Sigmoid colon (tissue), 7 donors: ENCODE data around the gene ATG101. TPM values are rescaled to one million over a fixed set of nuclear protein-coding genes. Genes with fewer than 3 reads are reported as not detected.

ENCODE experiments used
- DNase-seq: peaks from one replicate; pipeline ENCODE4 v3.0.0-alpha.2; 2019
- H3K27ac ChIP-seq, 4 donors: fragments of 200-600 bp; sonication (generic); one replicate each; pipeline ENCODE4 v1.5.1; 2016 to 2019; ENCODE audit warnings: mild to moderate bottlenecking in 1 of 4
- H3K27me3 ChIP-seq, 3 donors: fragments of 200-600 bp; sonication (generic); one replicate each; pipeline ENCODE4 v1.5.1; 2019; ENCODE audit warnings: mild to moderate bottlenecking in 1 of 3
- H3K36me3 ChIP-seq, 4 donors: fragments of 200-600 bp; sonication (generic); one replicate each; pipeline ENCODE4 v1.5.1; 2016 to 2019
- H3K4me1 ChIP-seq, 4 donors: fragments of 200-600 bp; sonication (generic); one replicate each; pipeline ENCODE4 v1.5.1; 2017 to 2019
- H3K4me3 ChIP-seq, 4 donors: fragments of 200-600 bp; sonication (generic); one replicate each; pipeline ENCODE4 v1.5.1; 2017 to 2019; ENCODE audit warnings: mild to moderate bottlenecking in 2 of 4, moderate library complexity in 1 of 4
- H3K9me3 ChIP-seq, 4 donors: fragments of 200-600 bp in 3 of 4; sonication (generic) in 3 of 4; one replicate each; pipeline versions ENCODE4 v1.5.1 to v1.6.1; 2013 to 2019
- CTCF ChIP-seq, 4 experiments: fragments of 450-650 bp in 3 of 4; fragments of 200-600 bp in 1 of 4; IDR thresholded peaks; one replicate each; pipeline ENCODE4 v1.5.1; 2016 to 2019; ENCODE audit warnings: antibody characterized with exemption in 4 of 4, mild to moderate bottlenecking in 3 of 4, moderate library complexity in 2 of 4
- EP300 ChIP-seq, 4 donors: sonication (generic); formaldehyde crosslinking; IDR thresholded peaks; one replicate each; pipeline ENCODE4 v1.6.1; 2017; ENCODE audit warnings: antibody characterized with exemption in 4 of 4
- POLR2A ChIP-seq, 2 donors: fragments of 450-650 bp; IDR thresholded peaks; one replicate each; pipeline ENCODE4 v1.6.1; 2016; ENCODE audit warnings: antibody characterized with exemption in 2 of 2, mild to moderate bottlenecking in 2 of 2, moderate library complexity in 2 of 2
- POLR2AphosphoS5 ChIP-seq, 4 donors: sonication (generic); formaldehyde crosslinking; IDR thresholded peaks; one replicate each; pipeline ENCODE4 v1.6.1; 2017; ENCODE audit warnings: antibody characterized with exemption in 4 of 4
- WGBS, 2 donors: extraction: QIAGEN DNeasy Blood & Tissue Kit; methylation state at CpG; one replicate each; pipeline ENCODE4 v1.1.7; 2013; 5-methylcytosine and 5-hydroxymethylcytosine counted together
- intact Hi-C: fragments of 100-400 bp; cut with DNase I; formaldehyde crosslinking; loops from one replicate; pipeline ENCODE4 v1.15.1; 2023
- polyA plus RNA-seq, 3 donors: library from polyadenylated mRNA; stranded (reverse); fragments of 200-250 nt; gene quantifications; one replicate each; pipeline ENCODE4 v1.2.3, GENCODE V29; 2013
- total RNA-seq, 4 donors: library from RNA; depleted of rRNA; stranded (reverse); fragments of >200 nt; gene quantifications; one replicate each; pipeline ENCODE4 v1.1.0, GENCODE V29; 2016
- donor health status: healthy with polysubstance abuse.
- donor health status: Bipolar disorder and iron deficiency.
- donor health status: healthy.

Gene ATG101
- total and polyA plus RNA-seq, 7 donors: 30.2 to 64.5 (median 48.7) TPM

GRCh38 chr12:52087961-52088820 is 18.4 kb downstream of the ATG101 start:
- TF ChIP-seq EP300 (IDR thresholded peaks at IDR 0.05) (no peak), POLR2AphosphoS5 (IDR thresholded peaks at IDR 0.05) (no peak), CTCF (IDR thresholded peaks at IDR 0.05) (no peak), POLR2A (IDR thresholded peaks at IDR 0.05) (no peak)
- Histone ChIP-seq H3K4me1 (peaks cover 0 to 3% (median 1%) of the 10 kb centered on the region in 4 donors), H3K27me3 (peaks cover 0 to 43% (median 0%) of the 10 kb centered on the region in 3 donors), H3K27ac (no peak overlapping the region), H3K4me3 (no peak overlapping the region), H3K36me3 (no peaks in the 10 kb centered on the region), H3K9me3 (no peaks in the 10 kb centered on the region)
- intact Hi-C loops: no loop called here
- WGBS, 2 donors: 77 to 88% methylated on average over 20 of the region's 20 CpGs
- no peak for DNase-seq

GRCh38 chr12:52089491-52089890 is 19.7 kb downstream of the ATG101 start:
- no peak overlapping the region for H3K4me3 ChIP-seq
- intact Hi-C loops: no loop called here
- H3K27me3 ChIP-seq: peaks cover 0 to 48% (median 0%) of the 10 kb centered on the region in 3 donors
- no peak for DNase-seq
- no peaks in the 10 kb centered on the region for H3K4me1 ChIP-seq
- 91 to 92% methylated on average over 11 of the region's 11 CpGs for WGBS, 2 donors
- no peak overlapping the region for H3K27ac ChIP-seq
- no peak for TF ChIP-seq POLR2AphosphoS5 (IDR thresholded peaks at IDR 0.05)
- no peaks in the 10 kb centered on the region for H3K36me3 ChIP-seq
- no peaks in the 10 kb centered on the region for H3K9me3 ChIP-seq

DNA sequence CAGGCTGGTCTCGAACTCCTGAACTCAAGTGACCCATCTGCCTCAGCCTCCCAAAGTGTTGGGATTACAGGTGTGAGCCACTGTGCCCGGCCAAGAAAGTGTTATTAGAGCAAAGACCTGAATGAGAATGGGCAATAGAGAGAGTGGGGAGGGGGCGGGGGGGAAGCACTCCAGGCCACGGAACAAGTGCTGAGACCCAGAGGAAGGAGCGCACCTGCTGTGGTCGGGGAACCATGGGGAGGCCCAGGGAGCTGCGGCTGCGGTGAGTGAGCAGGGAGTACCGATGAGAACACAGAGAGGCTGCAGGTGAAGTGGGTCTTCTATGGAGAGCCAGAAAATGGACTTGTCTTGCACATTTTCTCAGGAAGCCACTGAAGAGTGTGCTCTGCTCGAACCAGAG is 20.5 kb downstream of the ATG101 start:
- Histone ChIP-seq H3K36me3 (no peaks in the 10 kb centered on the region), H3K4me1 (no peaks in the 10 kb centered on the region), H3K9me3 (no peaks in the 10 kb centered on the region), H3K27me3 (peaks cover 0 to 48% (median 0%) of the 10 kb centered on the region in 3 donors), H3K27ac (no peak overlapping the region), H3K4me3 (no peak overlapping the region)
- WGBS, 2 donors: 67 to 79% methylated on average over 10 of the region's 10 CpGs
- TF ChIP-seq CTCF (IDR thresholded peaks at IDR 0.05) (no peak), POLR2AphosphoS5 (IDR thresholded peaks at IDR 0.05) (no peak), POLR2A (IDR thresholded peaks at IDR 0.05) (no peak), EP300 (IDR thresholded peaks at IDR 0.05) (no peak)
- no peak for DNase-seq
- intact Hi-C loops: no loop called here

DNA sequence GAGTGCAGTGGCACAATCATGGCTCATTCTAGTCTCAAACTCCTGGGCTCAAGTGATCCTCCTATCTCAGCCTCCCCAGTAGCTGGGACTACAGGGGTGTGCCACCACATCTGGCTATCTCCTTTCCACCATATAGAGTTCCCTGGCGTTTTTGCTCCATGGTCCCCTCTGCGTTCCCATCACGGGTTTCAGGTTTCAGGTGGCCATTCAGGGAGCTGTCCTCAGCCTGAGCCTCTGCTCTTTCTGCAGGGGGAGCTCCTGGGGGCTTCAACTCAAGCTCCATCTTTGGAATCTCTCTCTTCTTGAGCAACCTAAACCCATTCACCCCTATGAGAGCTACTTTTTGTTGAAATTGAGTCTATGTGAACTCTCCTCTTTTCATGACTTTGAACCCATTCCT is 21.3 kb downstream of the ATG101 start:
- no peak for TF ChIP-seq POLR2AphosphoS5 (IDR thresholded peaks at IDR 0.05)
- no peak for TF ChIP-seq CTCF (IDR thresholded peaks at IDR 0.05)
- no peak for TF ChIP-seq EP300 (IDR thresholded peaks at IDR 0.05)
- no peak for TF ChIP-seq POLR2A (IDR thresholded peaks at IDR 0.05)
- H3K4me1 ChIP-seq: no peaks in the 10 kb centered on the region
- no peaks in the 10 kb centered on the region for H3K36me3 ChIP-seq
- intact Hi-C loops: no loop called here
- H3K9me3 ChIP-seq: no peaks in the 10 kb centered on the region
- peaks cover 0 to 48% (median 0%) of the 10 kb centered on the region in 3 donors for H3K27me3 ChIP-seq
- no peak overlapping the region for H3K27ac ChIP-seq
- H3K4me3 ChIP-seq: no peak overlapping the region
- 37 to 59% methylated on average over 3 of the region's 3 CpGs for WGBS, 2 donors
- DNase-seq: no peak

GRCh38 chr12:52091869-52092268 is 22.1 kb downstream of the ATG101 start:
- Histone ChIP-seq H3K9me3 (no peaks in the 10 kb centered on the region), H3K4me1 (no peaks in the 10 kb centered on the region), H3K4me3 (no peak overlapping the region), H3K27me3 (peaks cover 0 to 48% (median 0%) of the 10 kb centered on the region in 3 donors), H3K27ac (no peak overlapping the region), H3K36me3 (no peaks in the 10 kb centered on the region)
- intact Hi-C loops: no loop called here
- no peak for DNase-seq
- 19 to 61% methylated on average over 8 of the region's 8 CpGs for WGBS, 2 donors
- TF ChIP-seq POLR2A (IDR thresholded peaks at IDR 0.05): no peak
- TF ChIP-seq EP300 (IDR thresholded peaks at IDR 0.05): no peak
- no peak for TF ChIP-seq CTCF (IDR thresholded peaks at IDR 0.05)
- TF ChIP-seq POLR2AphosphoS5 (IDR thresholded peaks at IDR 0.05): no peak
